HG02610 (cell line): ENCODE data around the gene POGLUT3.

ENCODE experiments used
- ATAC-seq: cut with Tn5 transposase; IDR thresholded peaks from one replicate; pipeline ENCODE4 v1.9.1; 2021; ENCODE audit warnings: mild to moderate bottlenecking, moderate library complexity; ENCODE audit not compliant: unreplicated experiment

POGLUT3 gene

GRCh38 chr11:108501396-108501795 is 3.2 kb upstream of the POGLUT3 start:
- ATAC-seq = no peak

- ATAC-seq = no peak
Observed at GRCh38 chr11:108500721-108501120, 2.5 kb upstream of the POGLUT3 start.

GRCh38 chr11:108500169-108500568 is 2.0 kb upstream of the POGLUT3 start:
- no peak for ATAC-seq

- no peak for ATAC-seq
Observed at GRCh38 chr11:108498816-108499408, 728 bp upstream of the POGLUT3 start.

- ATAC-seq = peak; percentile 65
Observed at GRCh38 chr11:108497317-108498045, 703 bp downstream of the POGLUT3 start.

- no peak for ATAC-seq
Observed at GRCh38 chr11:108496643-108497256, 1.4 kb downstream of the POGLUT3 start.

GRCh38 chr11:108495326-108495725 is 2.9 kb downstream of the POGLUT3 start:
- no peak for ATAC-seq

- no peak for ATAC-seq
Observed at GRCh38 chr11:108494182-108494581, 4.0 kb downstream of the POGLUT3 start.

- ATAC-seq = no peak
Observed at GRCh38 chr11:108491936-108492335, 6.2 kb downstream of the POGLUT3 start.

GRCh38 chr11:108486828-108487227 is 11.4 kb downstream of the POGLUT3 start:
- no peak for ATAC-seq

- ATAC-seq = no peak
Observed at GRCh38 chr11:108486331-108486730, 11.9 kb downstream of the POGLUT3 start.

- no peak for ATAC-seq
Observed at GRCh38 chr11:108483163-108483562, 15.0 kb downstream of the POGLUT3 start.

GRCh38 chr11:108474664-108475463 is 23.3 kb downstream of the POGLUT3 start:
- ATAC-seq = no peak

GRCh38 chr11:108472681-108473080 is 25.5 kb downstream of the POGLUT3 start:
- no peak for ATAC-seq

GRCh38 chr11:108468478-108468864 is 29.7 kb downstream of the POGLUT3 start:
- ATAC-seq = no peak

GRCh38 chr11:108467091-108467823 is 30.9 kb downstream of the POGLUT3 start, which contains the start of gene C11orf65:
Gene C11orf65, minus strand, starts transcription at chr11:108467529. Its CDS starts 5,970 bp downstream, at chr11:108461559.
- ATAC-seq = peak; percentile 99

- no peak for ATAC-seq
Observed at GRCh38 chr11:108466405-108466804, 31.8 kb downstream of the POGLUT3 start.

GRCh38 chr11:108453207-108453835 is 44.9 kb downstream of the POGLUT3 start:
- ATAC-seq = no peak
